Inflammatory macrophage treated with lipopolysaccharide for 4 hours (primary cell): ENCODE data around the gene ATPAF1.
A peak's percentile ranks its signal among the peaks of the same experiment; 100 is the strongest.
"Not testable (repeated sequence)": the region's sequence is repeated elsewhere in the genome, so short reads cannot be mapped to it uniquely, and the experiment has no call there.

Source experiments
- DNase-seq: peaks from one replicate; pipeline ENCODE4 v3.0.0-alpha.2; 2020

Gene ATPAF1

GRCh38 chr1:46667782-46668760 is at the start of gene ATPAF1:
Gene ATPAF1 (minus strand): TSS chr1:46668364. CDS start chr1:46668322, 42 bp downstream.
- DNase-seq, result peak; percentile 51

GRCh38 chr1:46717654-46718053 is 49.5 kb upstream of the ATPAF1 start:
- peak; percentile 15 for DNase-seq

GRCh38 chr1:46714976-46715375 is 46.8 kb upstream of the ATPAF1 start:
- no peak for DNase-seq

- DNase-seq, result no peak
These were observed 40.0 kb upstream of the ATPAF1 start for GRCh38 chr1:46708121-46708520.

GRCh38 chr1:46705408-46705807 is 37.2 kb upstream of the ATPAF1 start:
- DNase-seq, result no peak

GRCh38 chr1:46703927-46704641 is 35.9 kb upstream of the ATPAF1 start:
- DNase-seq, result no peak

GRCh38 chr1:46699666-46700065 is 31.5 kb upstream of the ATPAF1 start:
- peak; percentile 90 for DNase-seq

- no peak for DNase-seq
These were observed 28.9 kb upstream of the ATPAF1 start for GRCh38 chr1:46697053-46697452.

GRCh38 chr1:46694676-46695075 is 26.5 kb upstream of the ATPAF1 start:
- DNase-seq, result not testable (repeated sequence)

GRCh38 chr1:46692811-46693770 is 24.9 kb upstream of the ATPAF1 start:
- no peak for DNase-seq

- DNase-seq, result no peak
These were observed 24.0 kb upstream of the ATPAF1 start for GRCh38 chr1:46691997-46692790.

GRCh38 chr1:46690931-46691421 is 22.8 kb upstream of the ATPAF1 start:
- no peak for DNase-seq

GRCh38 chr1:46689897-46690296 is 21.7 kb upstream of the ATPAF1 start:
- DNase-seq, result peak; percentile 12

GRCh38 chr1:46689356-46689755 is 21.2 kb upstream of the ATPAF1 start:
- no peak for DNase-seq

GRCh38 chr1:46687921-46688509 is 19.9 kb upstream of the ATPAF1 start:
- no peak for DNase-seq

GRCh38 chr1:46687093-46687659 is 19.0 kb upstream of the ATPAF1 start:
- peak; percentile 2 for DNase-seq

- DNase-seq, result no peak
These were observed 18.1 kb upstream of the ATPAF1 start for GRCh38 chr1:46686255-46686654.

GRCh38 chr1:46684670-46685069 is 16.5 kb upstream of the ATPAF1 start:
- DNase-seq, result no peak

GRCh38 chr1:46682064-46682463 is 13.9 kb upstream of the ATPAF1 start:
- no peak for DNase-seq

GRCh38 chr1:46681333-46682034 is 13.3 kb upstream of the ATPAF1 start:
- no peak for DNase-seq
